Lower leg skin (tissue), 3 donors: Measurements from ENCODE around the gene FBXO31.

Experiments used
- CTCF ChIP-seq, 3 donors: fragments of 450-650 bp; IDR thresholded peaks; one replicate each; pipeline ENCODE4 v1.5.1; 2016; ENCODE audit warnings: antibody characterized with exemption in 3 of 3, mild to moderate bottlenecking in 3 of 3, moderate library complexity in 2 of 3
- POLR2A ChIP-seq, 2 donors: fragments of 450-650 bp; IDR thresholded peaks; one replicate each; pipeline ENCODE4 v1.6.1; 2016 to 2017; ENCODE audit warnings: antibody characterized with exemption in 2 of 2, mild to moderate bottlenecking in 1 of 2, moderate library complexity in 1 of 2

GRCh38 chr16:87295259-87295658 is 88.3 kb downstream of the FBXO31 start:
- TF ChIP-seq CTCF (IDR thresholded peaks at IDR 0.05) (no peak), POLR2A (IDR thresholded peaks at IDR 0.05) (no peak)
